ENCODE results near the gene SMURF2.

Gene SMURF2

GRCh38 chr17:64622931-64623654, 39.0 kb downstream of the SMURF2 start:
- Histone ChIP-seq H3K4me1 (ENCODE audit: control extremely low read depth in 1 of 4, control insufficient read depth in 4 of 4, insufficient read depth in 4 of 4, low read length in 3 of 4) (peaks cover 0 to 6% (median 2%) of the 10 kb centered on the region in 4 experiments), H3K27ac (ENCODE audit: insufficient read depth in 1 of 2, low read depth in 1 of 2, low read length in 2 of 2, poor library complexity in 1 of 2, severe bottlenecking in 2 of 2) (no peak overlapping the region), H3K36me3 (ENCODE audit: control insufficient read depth in 4 of 4, insufficient read depth in 4 of 4, low read length in 3 of 4) (peaks cover 0 to 3% (median 0%) of the 10 kb centered on the region in 4 experiments), H3K9me3 (ENCODE audit: control extremely low read depth in 1 of 5, control insufficient read depth in 4 of 5, insufficient read depth in 2 of 5, low read depth in 1 of 5, low read length in 4 of 5) (no peaks in the 10 kb centered on the region), H3K27me3 (replicated peaks in 2 of 5; ENCODE audit: control insufficient read depth in 4 of 5, insufficient read depth in 5 of 5, low read length in 4 of 5) (no peaks in the 10 kb centered on the region), H3K4me3 (ENCODE audit: control insufficient read depth in 1 of 7, extremely low read depth in 1 of 7, insufficient read depth in 4 of 7, low read depth in 2 of 7, low read length in 6 of 7) (no peak overlapping the region)
- CTCF ChIA-PET: interaction anchor here (0.9 to 1.8 kb wide), 3 partner anchors 9 to 24 kb away, joined by 3 to 4 read pairs (median 4); no protein-coding TSS in a partner anchor
- 100% methylated on average over 2 of the region's 4 CpGs for WGBS (ENCODE audit: insufficient coverage)
- DNase-seq: no peak
- POLR2A ChIA-PET: interaction anchor here (0.6 kb wide), 1 partner anchor 424 kb away, joined by 3 read pairs; no protein-coding TSS in a partner anchor

GRCh38 chr17:64621772-64622171, 40.3 kb downstream of the SMURF2 start:
- no peak overlapping the region for H3K4me3 ChIP-seq (ENCODE audit: control insufficient read depth in 1 of 7, extremely low read depth in 1 of 7, insufficient read depth in 4 of 7, low read depth in 2 of 7, low read length in 6 of 7)
- peaks cover 0 to 6% (median 2%) of the 10 kb centered on the region in 4 experiments for H3K4me1 ChIP-seq (ENCODE audit: control extremely low read depth in 1 of 4, control insufficient read depth in 4 of 4, insufficient read depth in 4 of 4, low read length in 3 of 4)
- ChIA-PET POLR2A (no interaction called here), CTCF (no interaction called here)
- no peaks in the 10 kb centered on the region for H3K9me3 ChIP-seq (ENCODE audit: control extremely low read depth in 1 of 5, control insufficient read depth in 4 of 5, insufficient read depth in 2 of 5, low read depth in 1 of 5, low read length in 4 of 5)
- no peak for DNase-seq
- H3K36me3 ChIP-seq (ENCODE audit: control insufficient read depth in 4 of 4, insufficient read depth in 4 of 4, low read length in 3 of 4): peaks cover 0 to 3% (median 0%) of the 10 kb centered on the region in 4 experiments
- WGBS (ENCODE audit: insufficient coverage): no CpG with 5 or more reads among the region's 6 CpGs
- H3K27me3 ChIP-seq (replicated peaks in 2 of 5; ENCODE audit: control insufficient read depth in 4 of 5, insufficient read depth in 5 of 5, low read length in 4 of 5): no peaks in the 10 kb centered on the region
- H3K27ac ChIP-seq (ENCODE audit: insufficient read depth in 1 of 2, low read depth in 1 of 2, low read length in 2 of 2, poor library complexity in 1 of 2, severe bottlenecking in 2 of 2): no peak overlapping the region

- H3K36me3 ChIP-seq (ENCODE audit: control insufficient read depth in 4 of 4, insufficient read depth in 4 of 4, low read length in 3 of 4): no peaks in the 10 kb centered on the region
- DNase-seq: no peak
- H3K27ac ChIP-seq (ENCODE audit: insufficient read depth in 1 of 2, low read depth in 1 of 2, low read length in 2 of 2, poor library complexity in 1 of 2, severe bottlenecking in 2 of 2): no peak overlapping the region
- WGBS (ENCODE audit: insufficient coverage): 95% methylated on average over 4 of the region's 4 CpGs
- H3K4me1 ChIP-seq (ENCODE audit: control extremely low read depth in 1 of 4, control insufficient read depth in 4 of 4, insufficient read depth in 4 of 4, low read length in 3 of 4): peaks cover 0 to 6% (median 2%) of the 10 kb centered on the region in 4 experiments
- ChIA-PET CTCF (interaction anchor here (0.6 to 1.5 kb wide), 4 partner anchors 10 to 49 kb away, joined by 3 read pairs; no protein-coding TSS in a partner anchor), POLR2A (interaction anchor here (0.6 kb wide), 1 partner anchor 337 kb away, joined by 4 read pairs; no protein-coding TSS in a partner anchor)
- no peaks in the 10 kb centered on the region for H3K27me3 ChIP-seq (replicated peaks in 2 of 5; ENCODE audit: control insufficient read depth in 4 of 5, insufficient read depth in 5 of 5, low read length in 4 of 5)
- no peak overlapping the region for H3K4me3 ChIP-seq (ENCODE audit: control insufficient read depth in 1 of 7, extremely low read depth in 1 of 7, insufficient read depth in 4 of 7, low read depth in 2 of 7, low read length in 6 of 7)
- H3K9me3 ChIP-seq (ENCODE audit: control extremely low read depth in 1 of 5, control insufficient read depth in 4 of 5, insufficient read depth in 2 of 5, low read depth in 1 of 5, low read length in 4 of 5): no peaks in the 10 kb centered on the region
Measured at GRCh38 chr17:64618848-64619247, 43.3 kb downstream of the SMURF2 start.

- peaks cover 0 to 6% (median 2%) of the 10 kb centered on the region in 4 experiments for H3K4me1 ChIP-seq (ENCODE audit: control extremely low read depth in 1 of 4, control insufficient read depth in 4 of 4, insufficient read depth in 4 of 4, low read length in 3 of 4)
- H3K27me3 ChIP-seq (replicated peaks in 2 of 5; ENCODE audit: control insufficient read depth in 4 of 5, insufficient read depth in 5 of 5, low read length in 4 of 5): no peaks in the 10 kb centered on the region
- POLR2A ChIA-PET: interaction anchor here (0.8 kb wide), 1 partner anchor 10 kb away, joined by 3 read pairs; no protein-coding TSS in a partner anchor
- no peaks in the 10 kb centered on the region for H3K9me3 ChIP-seq (ENCODE audit: control extremely low read depth in 1 of 5, control insufficient read depth in 4 of 5, insufficient read depth in 2 of 5, low read depth in 1 of 5, low read length in 4 of 5)
- 100% methylated on average over 2 of the region's 5 CpGs for WGBS (ENCODE audit: insufficient coverage)
- H3K27ac ChIP-seq (ENCODE audit: insufficient read depth in 1 of 2, low read depth in 1 of 2, low read length in 2 of 2, poor library complexity in 1 of 2, severe bottlenecking in 2 of 2): no peak overlapping the region
- no peak overlapping the region for H3K4me3 ChIP-seq (ENCODE audit: control insufficient read depth in 1 of 7, extremely low read depth in 1 of 7, insufficient read depth in 4 of 7, low read depth in 2 of 7, low read length in 6 of 7)
- no peaks in the 10 kb centered on the region for H3K36me3 ChIP-seq (ENCODE audit: control insufficient read depth in 4 of 4, insufficient read depth in 4 of 4, low read length in 3 of 4)
- no peak for DNase-seq
- CTCF ChIA-PET: interaction anchor here (1.5 kb wide), 1 partner anchor 47 kb away, joined by 3 read pairs; no protein-coding TSS in a partner anchor
Measured at GRCh38 chr17:64617125-64617780, 44.9 kb downstream of the SMURF2 start.

- no peaks in the 10 kb centered on the region for H3K27me3 ChIP-seq (replicated peaks in 2 of 5; ENCODE audit: control insufficient read depth in 4 of 5, insufficient read depth in 5 of 5, low read length in 4 of 5)
- ChIA-PET POLR2A (no interaction called here), CTCF (interaction anchor here (1.1 kb wide), 2 partner anchors 7 to 34 kb away, joined by 3 read pairs; no protein-coding TSS in a partner anchor)
- no peaks in the 10 kb centered on the region for H3K36me3 ChIP-seq (ENCODE audit: control insufficient read depth in 4 of 4, insufficient read depth in 4 of 4, low read length in 3 of 4)
- peaks cover 0 to 4% (median 2%) of the 10 kb centered on the region in 4 experiments for H3K4me1 ChIP-seq (ENCODE audit: control extremely low read depth in 1 of 4, control insufficient read depth in 4 of 4, insufficient read depth in 4 of 4, low read length in 3 of 4)
- 100% methylated on average over 2 of the region's 3 CpGs for WGBS (ENCODE audit: insufficient coverage)
- no peaks in the 10 kb centered on the region for H3K9me3 ChIP-seq (ENCODE audit: control extremely low read depth in 1 of 5, control insufficient read depth in 4 of 5, insufficient read depth in 2 of 5, low read depth in 1 of 5, low read length in 4 of 5)
- H3K4me3 ChIP-seq (ENCODE audit: control insufficient read depth in 1 of 7, extremely low read depth in 1 of 7, insufficient read depth in 4 of 7, low read depth in 2 of 7, low read length in 6 of 7): no peak overlapping the region
- no peak for DNase-seq
- no peak overlapping the region for H3K27ac ChIP-seq (ENCODE audit: insufficient read depth in 1 of 2, low read depth in 1 of 2, low read length in 2 of 2, poor library complexity in 1 of 2, severe bottlenecking in 2 of 2)
Measured at GRCh38 chr17:64615028-64615677, 47.0 kb downstream of the SMURF2 start.

GRCh38 chr17:64614266-64615027, 47.7 kb downstream of the SMURF2 start:
- ChIA-PET CTCF (interaction anchor here (0.7 to 1.2 kb wide), 4 partner anchors 8 to 35 kb away, joined by 3 to 4 read pairs (median 3); no protein-coding TSS in a partner anchor), POLR2A (no interaction called here)
- H3K4me3 ChIP-seq (ENCODE audit: control insufficient read depth in 1 of 7, extremely low read depth in 1 of 7, insufficient read depth in 4 of 7, low read depth in 2 of 7, low read length in 6 of 7): no peak overlapping the region
- H3K27ac ChIP-seq (ENCODE audit: insufficient read depth in 1 of 2, low read depth in 1 of 2, low read length in 2 of 2, poor library complexity in 1 of 2, severe bottlenecking in 2 of 2): no peak overlapping the region
- no peak for DNase-seq
- peaks cover 0 to 3% (median 0%) of the 10 kb centered on the region in 4 experiments for H3K4me1 ChIP-seq (ENCODE audit: control extremely low read depth in 1 of 4, control insufficient read depth in 4 of 4, insufficient read depth in 4 of 4, low read length in 3 of 4)
- WGBS (ENCODE audit: insufficient coverage): no CpG with 5 or more reads among the region's 2 CpGs
- no peaks in the 10 kb centered on the region for H3K9me3 ChIP-seq (ENCODE audit: control extremely low read depth in 1 of 5, control insufficient read depth in 4 of 5, insufficient read depth in 2 of 5, low read depth in 1 of 5, low read length in 4 of 5)
- H3K27me3 ChIP-seq (replicated peaks in 2 of 5; ENCODE audit: control insufficient read depth in 4 of 5, insufficient read depth in 5 of 5, low read length in 4 of 5): no peaks in the 10 kb centered on the region
- H3K36me3 ChIP-seq (ENCODE audit: control insufficient read depth in 4 of 4, insufficient read depth in 4 of 4, low read length in 3 of 4): no peaks in the 10 kb centered on the region
